ENCODE measurements around the gene SPG7. TPM values are rescaled to one million over a fixed set of nuclear protein-coding genes. Genes with fewer than 3 reads are reported as not detected.

SPG7 gene
- 78.4 and 97.8 TPM in 2 replicates for total RNA-seq (2014; rRNA removed; shearing (Covaris generic))

GRCh38 chr16:89507834-89508590 is at the start of gene SPG7:
SPG7 (plus strand) TSS chr16:89508403; CDS start chr16:89508418, 15 bp downstream.

GRCh38 chr16:89490439-89491237 is 17.6 kb upstream of the SPG7 start, which contains the start of gene ANKRD11:
ANKRD11 (minus strand) TSS chr16:89490561; CDS start chr16:89317019, 173,542 bp downstream.

GRCh38 chr16:89560378-89561141 is 52.4 kb downstream of the SPG7 start, which contains the start of gene RPL13:
RPL13 (plus strand) TSS chr16:89560682; CDS start chr16:89560960, 278 bp downstream.

DNA sequence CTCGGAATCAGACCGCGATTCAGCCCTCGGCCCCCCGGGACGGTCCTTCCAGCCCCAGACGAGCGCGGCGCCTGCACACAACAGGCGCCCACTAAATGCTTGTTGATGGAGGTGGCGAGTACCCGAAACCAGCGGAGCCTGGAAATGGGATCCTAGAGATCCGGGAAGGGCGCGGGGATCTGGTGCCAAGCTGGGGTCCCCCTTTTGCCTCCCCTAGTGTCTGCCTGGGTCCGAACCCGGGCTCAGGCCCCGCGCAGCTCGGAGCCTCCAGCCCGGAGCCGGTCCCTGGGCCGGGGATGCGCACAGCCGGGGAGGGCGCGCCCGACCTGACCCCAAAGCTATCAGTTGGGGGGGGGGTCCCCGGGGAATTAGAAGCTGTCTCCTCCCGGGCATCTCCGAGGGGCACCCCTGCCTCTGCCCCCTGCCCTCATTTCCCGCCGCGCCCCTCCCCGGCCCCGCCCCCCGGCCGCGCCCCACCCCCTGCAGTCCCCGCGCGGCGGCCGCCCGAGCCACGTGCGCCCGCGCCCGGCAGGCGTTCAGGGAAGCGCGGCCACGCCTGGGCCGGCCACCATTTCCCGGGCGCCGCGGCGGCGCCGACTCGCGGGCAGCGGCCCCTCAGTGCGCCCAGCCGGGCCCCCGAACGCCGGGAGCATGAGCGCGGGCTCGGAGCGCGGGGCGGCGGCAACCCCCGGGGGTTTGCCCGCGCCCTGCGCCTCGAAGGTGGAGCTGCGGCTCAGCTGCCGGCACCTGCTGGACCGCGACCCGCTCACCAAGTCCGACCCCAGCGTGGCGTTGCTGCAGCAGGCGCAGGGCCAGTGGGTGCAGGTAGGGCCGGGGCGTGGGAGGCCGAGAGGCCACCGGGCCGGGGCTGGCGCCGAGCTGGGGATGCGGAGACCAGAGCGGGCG is 67.3 kb downstream of the SPG7 start, which contains the start of gene CPNE7:
CPNE7 (plus strand) TSS at position 512 of the 906 bp plus-strand sequence; CDS start at position 652, 140 bp downstream.

Small RNA genes within 50 kb of the gene (small RNA-seq; reads per million reads assigned to genes)
- gene SNORD68: not detected

Other genes starting within 250 kb of the SPG7 start
- gene ANKRD11, start 17.8 kb upstream of the SPG7 start, total RNA-seq (2014; rRNA removed; shearing (Covaris generic)): 177 and 178 TPM in 2 replicates
- gene RPL13, start 52.3 kb downstream of the SPG7 start, total RNA-seq (2014; rRNA removed; shearing (Covaris generic)): 7,350 and 8,818 TPM in 2 replicates
- 8.8 and 12.0 TPM in 2 replicates for gene CPNE7, start 67.4 kb downstream of the SPG7 start, total RNA-seq (2014; rRNA removed; shearing (Covaris generic))
- 0.60 TPM in 1 of 2 replicates, not detected in the other for gene DPEP1, start 105.2 kb downstream of the SPG7 start, total RNA-seq (2014; rRNA removed; shearing (Covaris generic))
- gene CHMP1A, start 149.3 kb downstream of the SPG7 start, total RNA-seq (2014; rRNA removed; shearing (Covaris generic)): 78.3 and 85.8 TPM in 2 replicates
- gene SPATA33, start 149.4 kb downstream of the SPG7 start, total RNA-seq (2014; rRNA removed; shearing (Covaris generic)): 5.4 and 6.3 TPM in 2 replicates
- gene CDK10, start 178.3 kb downstream of the SPG7 start, total RNA-seq (2014; rRNA removed; shearing (Covaris generic)): 57.1 and 66.7 TPM in 2 replicates
- 22.8 and 23.0 TPM in 2 replicates for gene SPATA2L, start 193.3 kb downstream of the SPG7 start, total RNA-seq (2014; rRNA removed; shearing (Covaris generic))
- gene VPS9D1, start 212.5 kb downstream of the SPG7 start, total RNA-seq (2014; rRNA removed; shearing (Covaris generic)): 12.2 and 15.2 TPM in 2 replicates
- gene ZNF276, start 213.1 kb downstream of the SPG7 start, total RNA-seq (2014; rRNA removed; shearing (Covaris generic)): 33.5 and 36.4 TPM in 2 replicates